ENCODE data around the gene MMP1.

GRCh38 chr11:102843489-102843888 lies 45.5 kb upstream of the MMP1 start, which contains the start of gene MMP3:
- TF ChIP-seq, protein P1, sequence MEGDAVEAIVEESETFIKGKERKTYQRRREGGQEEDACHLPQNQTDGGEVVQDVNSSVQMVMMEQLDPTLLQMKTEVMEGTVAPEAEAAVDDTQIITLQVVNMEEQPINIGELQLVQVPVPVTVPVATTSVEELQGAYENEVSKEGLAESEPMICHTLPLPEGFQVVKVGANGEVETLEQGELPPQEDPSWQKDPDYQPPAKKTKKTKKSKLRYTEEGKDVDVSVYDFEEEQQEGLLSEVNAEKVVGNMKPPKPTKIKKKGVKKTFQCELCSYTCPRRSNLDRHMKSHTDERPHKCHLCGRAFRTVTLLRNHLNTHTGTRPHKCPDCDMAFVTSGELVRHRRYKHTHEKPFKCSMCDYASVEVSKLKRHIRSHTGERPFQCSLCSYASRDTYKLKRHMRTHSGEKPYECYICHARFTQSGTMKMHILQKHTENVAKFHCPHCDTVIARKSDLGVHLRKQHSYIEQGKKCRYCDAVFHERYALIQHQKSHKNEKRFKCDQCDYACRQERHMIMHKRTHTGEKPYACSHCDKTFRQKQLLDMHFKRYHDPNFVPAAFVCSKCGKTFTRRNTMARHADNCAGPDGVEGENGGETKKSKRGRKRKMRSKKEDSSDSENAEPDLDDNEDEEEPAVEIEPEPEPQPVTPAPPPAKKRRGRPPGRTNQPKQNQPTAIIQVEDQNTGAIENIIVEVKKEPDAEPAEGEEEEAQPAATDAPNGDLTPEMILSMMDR (IDR thresholded peaks at IDR 0.05): no peak
- no peak for TF ChIP-seq POLR2A (IDR thresholded peaks at IDR 0.05)

All from esophagus squamous epithelium (tissue), 4 donors.